GM12891 (cell line): Measurements from ENCODE around the gene LRP6.
A peak's percentile ranks its signal among the peaks of the same experiment; 100 is the strongest.

Source experiments
- DNase-seq: peaks from one replicate; pipeline ENCODE4 v3.0.0; 2011; ENCODE audit warnings: low spot score; ENCODE audit not compliant: insufficient read length
- FAIRE-seq: peaks from 2 replicates; lab custom pipeline; 2011; peaks lifted over from hg19 to GRCh38; lab: Jason Lieb, UNC
- PAX5 ChIP-seq: IDR thresholded peaks from 2 replicates; pipeline ENCODE4 v1.6.1; 2011; ENCODE audit warnings: low read length, moderate library complexity, mild to moderate bottlenecking; ENCODE audit not compliant: insufficient read depth, severe bottlenecking
- POLR2A ChIP-seq: IDR thresholded peaks from 2 replicates; pipeline ENCODE4 v1.6.1; 2011; ENCODE audit warnings: low read depth, low read length, control low read depth
- POLR2AphosphoS5 ChIP-seq: IDR thresholded peaks from 2 replicates; pipeline ENCODE4 v1.6.1; 2011; ENCODE audit warnings: low read depth, low read length, control low read depth
- POU2F2 ChIP-seq: IDR thresholded peaks from 2 replicates; pipeline ENCODE4 v1.6.1; 2011; ENCODE audit warnings: low read depth, mild to moderate bottlenecking, control low read depth, low read length, moderate library complexity
- SPI1 ChIP-seq: IDR thresholded peaks from 2 replicates; pipeline ENCODE4 v1.6.1; 2011; ENCODE audit warnings: low read depth, low read length, control low read depth
- TAF1 ChIP-seq: IDR thresholded peaks from 2 replicates; pipeline ENCODE4 v1.6.1; 2011; ENCODE audit warnings: low read depth, low read length, control low read depth

Gene LRP6

GRCh38 chr12:12206776-12207388 lies 60.0 kb downstream of the LRP6 start:
- FAIRE-seq = no peak
- TF ChIP-seq POU2F2 = no peak
- no peak for TF ChIP-seq TAF1
- TF ChIP-seq SPI1 = no peak
- no peak for TF ChIP-seq POLR2AphosphoS5
- TF ChIP-seq POLR2A = no peak
- TF ChIP-seq PAX5 = no peak
- no peak for DNase-seq

DNA sequence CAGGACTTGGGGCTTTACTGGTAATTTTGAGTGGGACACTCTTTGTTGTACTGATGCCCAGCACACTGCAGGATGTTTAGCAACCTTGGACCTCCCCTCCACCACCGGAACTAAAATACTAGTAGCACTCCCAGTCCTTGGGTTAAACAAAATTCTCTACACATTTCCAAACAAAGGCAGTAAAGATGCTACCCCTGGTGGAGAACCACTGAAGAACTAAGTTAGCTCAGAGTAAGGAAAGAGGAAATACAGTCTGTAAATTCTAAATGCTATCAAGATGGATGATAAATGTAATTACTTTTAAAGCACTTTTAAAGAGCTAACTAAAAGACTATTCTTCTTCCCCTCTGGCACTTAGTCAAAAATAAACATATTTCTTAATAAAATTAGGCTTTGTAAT lies 64.1 kb downstream of the LRP6 start:
- FAIRE-seq = no peak
- TF ChIP-seq POU2F2 (no peak), POLR2AphosphoS5 (no peak), PAX5 (no peak), SPI1 (no peak), POLR2A (no peak), TAF1 (no peak)
- no peak for DNase-seq

DNA sequence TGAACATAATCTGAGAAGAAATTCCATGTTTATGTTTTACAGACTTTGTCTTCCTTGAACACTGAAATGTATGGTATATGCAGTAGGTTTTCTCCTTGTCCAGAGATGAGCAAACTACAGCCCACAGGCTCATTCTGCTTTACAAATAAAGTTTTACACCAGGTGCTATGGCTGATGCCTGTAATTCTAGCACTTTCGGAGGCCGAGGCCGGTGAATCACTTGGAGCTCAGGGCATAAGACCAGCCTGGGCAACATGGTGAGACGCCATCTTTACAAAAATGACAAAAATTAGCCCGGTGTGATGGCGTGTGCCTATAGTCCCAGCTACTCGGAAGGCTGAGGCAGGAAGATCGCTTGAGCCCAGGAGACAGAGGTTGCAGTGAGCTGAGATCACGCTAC lies 64.7 kb downstream of the LRP6 start:
- TF ChIP-seq POU2F2 = no peak
- no peak for TF ChIP-seq SPI1
- TF ChIP-seq PAX5 = no peak
- TF ChIP-seq POLR2AphosphoS5 = no peak
- TF ChIP-seq TAF1 = no peak
- no peak for TF ChIP-seq POLR2A
- DNase-seq = no peak
- no peak for FAIRE-seq

- no peak for TF ChIP-seq POLR2AphosphoS5
- no peak for TF ChIP-seq POU2F2
- TF ChIP-seq POLR2A = no peak
- no peak for TF ChIP-seq TAF1
- no peak for TF ChIP-seq PAX5
- no peak for TF ChIP-seq SPI1
- FAIRE-seq (peak; percentile 83), DNase-seq (no peak)
These were observed 65.5 kb downstream of the LRP6 start for GRCh38 chr12:12201274-12201758.

DNA sequence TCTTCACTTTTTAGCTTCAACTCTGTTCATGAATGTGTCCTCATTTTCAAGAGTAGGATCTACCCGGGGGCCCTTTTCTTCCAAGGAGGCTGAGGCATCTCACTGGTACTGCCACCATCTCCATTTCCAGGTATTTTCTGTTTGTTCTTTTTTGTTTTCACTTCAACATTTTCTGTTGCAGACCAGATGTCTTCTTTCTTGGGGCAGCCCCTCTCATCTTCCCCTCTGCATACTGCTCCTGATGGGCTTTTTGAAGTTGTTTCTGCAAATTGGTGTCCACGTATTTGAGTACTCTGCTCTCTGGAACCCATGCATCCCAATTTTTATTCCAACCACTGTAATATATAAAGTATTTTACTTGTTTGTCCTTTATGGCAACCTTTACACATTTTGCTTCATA lies 66.5 kb downstream of the LRP6 start:
- DNase-seq (no peak), FAIRE-seq (no peak)
- TF ChIP-seq SPI1 = peak; percentile 42
- no peak for TF ChIP-seq POU2F2

- FAIRE-seq = no peak
- TF ChIP-seq SPI1 (no peak), PAX5 (no peak), POLR2A (no peak), POLR2AphosphoS5 (no peak), TAF1 (no peak), POU2F2 (no peak)
- no peak for DNase-seq
These were observed 68.7 kb downstream of the LRP6 start for GRCh38 chr12:12198124-12198523.

- TF ChIP-seq PAX5 (no peak), POLR2A (no peak), POLR2AphosphoS5 (no peak), POU2F2 (no peak), SPI1 (no peak), TAF1 (no peak)
- DNase-seq (no peak), FAIRE-seq (no peak)
These were observed 69.7 kb downstream of the LRP6 start for GRCh38 chr12:12197128-12197527.

GRCh38 chr12:12195516-12195915 lies 71.3 kb downstream of the LRP6 start:
- DNase-seq = no peak
- no peak for FAIRE-seq
- TF ChIP-seq PAX5 = no peak
- no peak for TF ChIP-seq POLR2A
- TF ChIP-seq SPI1 = no peak
- TF ChIP-seq POLR2AphosphoS5 = no peak
- TF ChIP-seq POU2F2 = no peak
- no peak for TF ChIP-seq TAF1

DNA sequence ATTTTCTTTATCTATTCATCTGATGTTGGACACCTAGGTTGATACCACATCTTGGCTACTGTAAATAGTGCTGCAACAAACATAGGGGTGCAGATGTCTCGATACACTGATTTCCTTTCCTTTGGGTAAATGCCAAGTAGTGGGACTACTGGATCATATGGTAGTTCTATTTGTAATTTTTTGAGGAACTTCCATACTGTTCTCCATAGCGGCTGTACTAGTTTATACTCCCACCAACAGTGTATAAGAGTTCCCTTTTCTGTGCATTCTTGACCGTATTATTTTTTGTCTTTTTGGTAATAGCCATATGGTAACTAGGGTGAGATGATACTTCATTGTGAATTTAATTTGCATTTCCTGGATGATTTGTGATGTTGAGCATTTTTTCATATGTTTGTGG lies 71.8 kb downstream of the LRP6 start:
- TF ChIP-seq SPI1 = no peak
- TF ChIP-seq POLR2AphosphoS5 = no peak
- TF ChIP-seq PAX5 = no peak
- no peak for TF ChIP-seq TAF1
- no peak for DNase-seq
- no peak for FAIRE-seq

DNA sequence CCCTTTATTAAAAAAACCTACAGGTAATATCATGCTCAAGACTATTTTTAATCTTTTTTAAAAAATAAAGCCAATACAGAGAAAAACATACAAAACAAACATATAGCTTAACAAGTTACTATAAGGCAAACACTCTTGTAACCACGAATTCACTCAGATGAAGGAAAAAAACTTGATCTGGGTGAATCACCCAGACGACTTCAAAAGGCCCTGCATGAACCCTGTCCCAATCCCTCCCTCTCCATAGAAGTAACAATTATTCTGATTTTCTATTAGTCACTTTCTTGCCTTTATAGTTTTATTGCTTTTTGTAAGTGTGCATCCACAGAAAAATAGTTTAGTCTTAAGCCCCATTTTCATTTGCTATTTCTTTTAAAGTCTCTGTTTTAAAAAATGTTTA lies 72.6 kb downstream of the LRP6 start:
- no peak for TF ChIP-seq POLR2A
- TF ChIP-seq POLR2AphosphoS5 = no peak
- no peak for TF ChIP-seq TAF1
- TF ChIP-seq SPI1 = no peak
- DNase-seq = no peak
- no peak for FAIRE-seq
